GM12865 (cell line): ENCODE data around the gene LYSET.
"Not testable (repeated sequence)": the region's sequence is repeated elsewhere in the genome, so short reads cannot be mapped to it uniquely, and the experiment has no call there.

Experiments
- DNase-seq: peaks from one replicate; pipeline ENCODE4 v3.0.0; 2010; ENCODE audit warnings: low read depth
- H3K4me3 ChIP-seq: 2 replicates; pipeline ENCODE4 v1.5.1; 2011; ENCODE audit warnings: mild to moderate bottlenecking, low read depth, low read length, control low read depth
- TF ChIP-seq, protein P1 (sequence below): IDR thresholded peaks from 2 replicates; pipeline ENCODE4 v1.5.1; 2011; ENCODE audit warnings: low read length, control low read depth, low read depth, inconsistent platforms; ENCODE audit not compliant: insufficient read depth; ENCODE audit errors: missing control alignments

The LYSET gene

DNA sequence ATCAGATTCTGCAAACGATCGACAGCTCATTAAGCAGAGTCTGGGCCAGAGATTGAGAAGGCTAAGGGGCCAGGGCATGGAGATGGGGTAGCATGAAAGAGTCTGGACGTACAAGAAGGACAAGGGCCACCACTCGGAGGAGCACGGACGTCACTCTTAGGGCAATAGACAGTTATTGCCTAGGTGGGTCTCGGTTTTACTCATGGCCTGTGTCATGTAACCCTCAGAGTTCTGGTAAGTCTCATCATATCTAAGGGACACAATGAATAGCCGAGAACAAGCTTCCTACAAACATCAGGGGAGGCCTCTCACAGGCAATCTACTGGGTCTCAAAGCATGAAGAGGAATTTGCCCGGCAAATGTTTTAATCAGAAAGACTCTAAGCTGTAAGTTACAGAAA is 39.0 kb upstream of the LYSET start:
- no peak overlapping the region for H3K4me3 ChIP-seq
- TF ChIP-seq, protein P1, sequence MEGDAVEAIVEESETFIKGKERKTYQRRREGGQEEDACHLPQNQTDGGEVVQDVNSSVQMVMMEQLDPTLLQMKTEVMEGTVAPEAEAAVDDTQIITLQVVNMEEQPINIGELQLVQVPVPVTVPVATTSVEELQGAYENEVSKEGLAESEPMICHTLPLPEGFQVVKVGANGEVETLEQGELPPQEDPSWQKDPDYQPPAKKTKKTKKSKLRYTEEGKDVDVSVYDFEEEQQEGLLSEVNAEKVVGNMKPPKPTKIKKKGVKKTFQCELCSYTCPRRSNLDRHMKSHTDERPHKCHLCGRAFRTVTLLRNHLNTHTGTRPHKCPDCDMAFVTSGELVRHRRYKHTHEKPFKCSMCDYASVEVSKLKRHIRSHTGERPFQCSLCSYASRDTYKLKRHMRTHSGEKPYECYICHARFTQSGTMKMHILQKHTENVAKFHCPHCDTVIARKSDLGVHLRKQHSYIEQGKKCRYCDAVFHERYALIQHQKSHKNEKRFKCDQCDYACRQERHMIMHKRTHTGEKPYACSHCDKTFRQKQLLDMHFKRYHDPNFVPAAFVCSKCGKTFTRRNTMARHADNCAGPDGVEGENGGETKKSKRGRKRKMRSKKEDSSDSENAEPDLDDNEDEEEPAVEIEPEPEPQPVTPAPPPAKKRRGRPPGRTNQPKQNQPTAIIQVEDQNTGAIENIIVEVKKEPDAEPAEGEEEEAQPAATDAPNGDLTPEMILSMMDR = no peak
- peak; percentile 53 for DNase-seq

DNA sequence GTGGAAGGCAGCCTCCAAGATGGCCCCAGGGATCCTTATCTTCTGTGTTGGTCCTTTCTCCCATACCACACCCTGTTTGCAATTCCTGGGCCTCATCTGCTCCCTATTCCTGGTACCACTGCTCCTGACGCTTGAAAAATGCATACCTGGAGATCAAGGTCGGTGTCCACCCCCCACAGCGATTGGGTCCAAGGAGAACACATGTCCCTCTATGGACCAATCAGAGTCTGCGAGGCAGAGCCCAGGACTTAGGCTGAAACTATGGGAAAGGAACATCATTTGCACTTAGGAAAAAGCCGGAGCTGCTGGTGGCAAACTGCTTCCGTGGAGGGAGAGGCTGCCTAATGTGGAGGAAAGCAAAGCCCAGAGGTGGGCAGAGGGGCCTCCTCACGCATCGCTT is 36.1 kb upstream of the LYSET start:
- no peak for DNase-seq
- H3K4me3 ChIP-seq = no peak overlapping the region
- TF ChIP-seq, protein P1 = no peak

DNA sequence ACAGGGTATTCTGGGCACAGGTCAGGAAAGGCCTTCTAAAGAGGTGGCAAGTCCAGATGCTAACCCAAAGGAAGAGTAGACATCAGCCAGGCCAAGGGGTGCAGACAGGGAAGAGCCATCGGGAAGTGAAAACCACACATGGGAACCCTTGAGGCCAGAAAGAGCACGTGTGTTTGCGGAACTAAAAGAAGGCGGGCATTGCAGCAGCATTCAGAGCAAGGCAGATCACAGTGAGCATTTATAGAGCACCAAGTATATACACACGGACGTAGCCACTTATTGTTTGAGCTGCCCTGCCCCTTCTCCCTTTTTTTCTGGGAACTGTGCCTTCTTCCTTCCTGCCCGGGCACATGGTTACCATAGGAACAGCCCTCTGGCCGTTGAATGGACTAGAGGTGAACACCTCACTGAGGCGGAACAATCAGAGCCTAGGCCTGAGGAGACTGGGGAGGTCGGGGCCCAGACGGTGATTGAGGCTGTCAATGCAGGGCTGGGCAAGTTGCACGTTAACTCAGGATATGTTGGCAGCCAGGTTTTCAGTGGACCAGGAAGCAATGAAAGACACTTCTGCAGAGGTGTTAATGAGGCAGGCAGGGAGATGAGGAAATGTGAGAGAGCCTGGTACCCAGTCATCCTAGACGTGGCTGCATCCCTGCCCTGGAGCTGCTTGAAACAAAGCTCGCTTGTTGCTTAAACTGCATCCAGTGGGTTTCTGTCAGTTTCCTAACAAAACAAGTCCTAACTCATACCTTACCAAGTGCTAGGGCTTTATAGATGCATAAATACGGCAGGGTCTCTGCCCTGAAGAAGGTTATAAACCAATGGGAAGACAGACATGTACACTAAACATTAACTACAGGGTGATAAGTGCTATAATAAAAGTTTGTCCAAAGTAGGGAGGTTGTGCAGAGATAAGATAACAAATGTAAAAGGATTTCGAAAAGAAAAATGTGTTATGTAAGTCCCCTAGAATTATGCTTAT is 34.6 kb upstream of the LYSET start:
- no peak overlapping the region for H3K4me3 ChIP-seq
- TF ChIP-seq, protein P1 = no peak
- no peak for DNase-seq

DNA sequence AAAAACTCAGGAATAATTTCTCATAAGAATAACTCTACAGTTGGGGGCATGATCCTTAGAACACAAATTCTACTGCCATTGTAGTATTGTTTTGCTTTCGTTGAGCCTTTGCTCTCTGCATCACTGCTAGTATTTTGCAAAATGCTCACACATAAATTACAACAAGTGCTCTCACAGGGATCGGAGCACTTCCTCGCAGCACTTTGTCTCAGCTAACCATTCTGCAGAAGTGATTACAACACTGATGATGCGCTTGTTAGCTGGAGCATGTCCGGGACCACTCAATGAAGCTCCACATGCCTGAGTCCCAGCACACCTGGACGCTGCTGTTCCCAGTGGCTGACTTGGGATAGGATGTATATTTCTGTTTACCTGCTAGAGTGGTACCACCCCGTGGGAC is 32.0 kb upstream of the LYSET start:
- TF ChIP-seq, protein P1 = no peak
- no peak overlapping the region for H3K4me3 ChIP-seq
- DNase-seq = no peak

DNA sequence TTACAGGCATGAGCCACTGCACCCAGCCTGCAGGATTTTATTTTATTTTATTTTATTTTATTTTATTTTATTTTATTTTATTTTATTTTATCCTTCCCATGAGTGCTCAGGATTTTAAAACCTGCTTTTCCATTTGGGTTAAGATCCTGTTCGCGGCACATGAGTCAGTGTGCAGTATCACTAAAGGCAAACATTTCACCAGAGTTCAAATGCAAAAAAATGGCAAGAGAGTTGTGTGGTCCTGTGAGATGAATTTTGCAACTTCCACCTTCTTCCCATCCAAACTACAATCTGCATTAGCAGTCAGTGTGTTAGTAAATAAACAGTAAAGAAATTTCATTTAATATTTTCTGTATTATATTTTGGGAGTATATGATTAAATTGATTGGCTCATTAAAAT is 29.4 kb upstream of the LYSET start:
- DNase-seq = no peak
- TF ChIP-seq, protein P1 = no peak

DNA sequence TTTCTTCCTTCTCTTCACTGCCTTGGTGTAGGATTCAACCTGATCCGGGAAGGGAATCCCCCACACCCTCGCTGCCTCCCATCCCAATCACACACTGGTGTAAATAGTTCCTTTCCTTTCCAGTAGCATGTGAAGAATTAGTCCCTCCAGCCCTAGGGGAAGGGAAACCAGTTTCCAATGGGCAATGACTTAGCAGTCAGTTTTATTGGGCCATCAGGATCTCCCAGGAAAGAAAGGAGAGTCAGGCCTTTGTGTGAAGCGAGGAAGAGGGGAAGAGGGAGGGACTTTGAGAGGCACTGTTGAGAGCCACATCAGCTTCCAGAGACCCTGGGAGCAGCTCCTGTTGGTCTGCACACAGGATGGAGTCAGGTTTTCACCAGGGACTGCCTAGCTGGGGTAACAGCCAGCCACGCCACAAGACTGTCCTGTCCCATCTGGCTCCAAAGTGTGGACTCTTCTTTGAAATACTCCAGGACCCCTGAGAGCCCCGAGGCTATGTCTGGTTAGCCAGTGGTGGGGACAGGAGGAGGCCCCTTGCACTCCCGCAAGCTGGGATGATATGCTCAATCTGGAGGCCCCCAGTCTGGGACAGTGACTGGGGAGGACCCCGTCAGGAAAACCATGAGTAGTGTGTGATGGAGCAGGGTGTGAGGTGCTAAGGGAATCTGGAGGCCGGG is 28.3 kb upstream of the LYSET start:
- TF ChIP-seq, protein P1 = no peak
- no peak for DNase-seq
- no peak overlapping the region for H3K4me3 ChIP-seq

More for the DNA sequence above, 29.4 kb upstream of the LYSET start:
- no peak overlapping the region for H3K4me3 ChIP-seq

DNA sequence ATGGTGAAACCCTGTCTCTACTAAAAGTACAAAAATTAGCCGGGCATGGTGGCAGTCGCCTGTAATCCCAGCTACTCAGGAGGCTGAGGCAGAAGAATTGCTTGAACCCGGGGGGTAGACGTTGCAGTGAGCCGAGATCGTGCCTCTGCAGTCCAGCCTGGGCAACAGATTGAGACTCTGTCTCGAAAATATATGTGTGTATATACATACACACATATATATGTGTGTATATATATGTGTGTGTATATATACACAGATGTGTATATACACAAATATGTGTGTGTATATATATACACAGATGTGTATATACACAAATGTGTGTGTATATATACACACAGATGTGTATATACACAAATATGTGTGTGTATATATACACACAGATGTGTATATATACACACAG is 26.8 kb upstream of the LYSET start:
- not testable (repeated sequence) for DNase-seq, H3K4me3 ChIP-seq

DNA sequence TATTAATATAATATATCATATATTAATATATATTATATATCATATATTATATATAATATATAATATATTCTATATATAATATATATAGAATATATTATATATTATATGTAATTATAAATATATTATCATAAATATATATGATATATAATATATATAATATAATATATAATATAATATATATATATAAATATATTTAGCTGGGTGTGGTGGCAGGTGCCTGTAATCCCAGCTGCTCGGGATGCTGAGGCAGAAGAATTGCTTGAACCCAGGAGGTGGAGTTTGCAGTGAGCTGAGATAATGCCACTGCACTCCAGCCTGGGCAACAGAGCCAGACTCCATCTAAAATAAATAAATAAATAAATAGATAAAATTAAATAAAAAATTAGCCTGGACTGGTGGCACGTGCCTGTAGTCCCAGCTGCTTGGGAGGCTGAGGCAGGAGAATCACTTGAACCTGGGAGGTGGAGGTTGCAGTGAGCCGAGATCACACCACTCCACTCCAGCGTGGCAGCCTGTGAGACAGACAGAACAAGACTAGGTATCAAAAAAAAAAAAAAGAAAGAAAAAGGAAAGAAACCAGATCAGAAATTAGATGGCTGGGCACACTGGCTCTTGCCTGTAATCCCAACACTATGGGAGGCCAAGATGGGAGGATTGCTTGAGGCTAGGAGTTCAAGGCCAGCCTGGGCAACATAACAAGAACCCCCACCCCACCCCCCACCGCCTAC is 25.3 kb upstream of the LYSET start:
- H3K4me3 ChIP-seq, DNase-seq: not testable (repeated sequence)
